GM23338 (cell line): ENCODE data around the gene CRYM. TPM values are rescaled to one million over a fixed set of nuclear protein-coding genes. Genes with fewer than 3 reads are reported as not detected.

Source experiments
- ATAC-seq: fragments of 200-7000 bp; cut with Tn5 transposase; 3 replicates; pipeline ENCODE4 v1.9.1; 2020
- DNase-seq: peaks from one replicate; pipeline ENCODE4 v3.0.0-alpha.2; 2015; ENCODE audit warnings: low spot score
- H2AFZ ChIP-seq: fragments of 200-600 bp; sonication (generic); 2 replicates; pipeline ENCODE4 v1.8.0; 2016; ENCODE audit warnings: antibody characterized with exemption, mild to moderate bottlenecking, moderate library complexity
- H3F3A ChIP-seq: fragments of 200-600 bp; sonication (generic); replicated peaks from 2 replicates; pipeline ENCODE4 v1.8.0; 2017; ENCODE audit warnings: antibody characterized with exemption, mixed run types, low read depth
- H3K27ac ChIP-seq: fragments of 200-600 bp; sonication (generic); 2 replicates; pipeline ENCODE4 v1.6.1; 2016; ENCODE audit warnings: low read depth
- H3K27me3 ChIP-seq: fragments of 200-600 bp; sonication (generic); 2 replicates; pipeline ENCODE4 v1.8.0; 2016; ENCODE audit warnings: mild to moderate bottlenecking, mixed run types, moderate library complexity; ENCODE audit not compliant: insufficient read depth
- H3K36me3 ChIP-seq: fragments of 200-600 bp; sonication (generic); 2 replicates; pipeline ENCODE4 v1.8.0; 2016; ENCODE audit warnings: mild to moderate bottlenecking; ENCODE audit not compliant: insufficient read depth
- H3K4me1 ChIP-seq: fragments of 200-600 bp; sonication (generic); 2 replicates; pipeline ENCODE4 v1.8.0; 2016; ENCODE audit warnings: mild to moderate bottlenecking, moderate library complexity; ENCODE audit not compliant: insufficient read depth
- H3K4me2 ChIP-seq: fragments of 200-600 bp; sonication (generic); 2 replicates; pipeline ENCODE4 v1.7.1; 2017; ENCODE audit warnings: mixed run types
- H3K4me3 ChIP-seq: fragments of 200-600 bp; sonication (generic); 2 replicates; pipeline ENCODE4 v1.6.1; 2016; ENCODE audit warnings: mixed run types
- H3K79me2 ChIP-seq: fragments of 200-600 bp; sonication (generic); replicated peaks from 2 replicates; pipeline ENCODE4 v1.8.0; 2017; ENCODE audit warnings: mild to moderate bottlenecking; ENCODE audit not compliant: insufficient read depth
- H3K9me2 ChIP-seq: fragments of 200-600 bp; sonication (generic); 2 replicates; pipeline ENCODE4 v1.8.0; 2017; ENCODE audit not compliant: insufficient read depth
- H4K20me1 ChIP-seq: fragments of 200-600 bp; sonication (generic); replicated peaks from 2 replicates; pipeline ENCODE4 v1.8.0; 2017; ENCODE audit warnings: mild to moderate bottlenecking; ENCODE audit not compliant: insufficient read depth
- H3K27ac Mint-ChIP-seq: 2 replicates; pipeline ENCODE4 v1.8.0; 2020; ENCODE audit warnings: inconsistent platforms, mild to moderate bottlenecking, moderate library complexity, mixed read lengths
- H3K27me3 Mint-ChIP-seq: 3 replicates; pipeline ENCODE4 v1.8.0; 2022; ENCODE audit warnings: low read depth, mild to moderate bottlenecking, moderate library complexity, mixed read lengths, inconsistent platforms; ENCODE audit not compliant: insufficient read depth, poor library complexity
- H3K36me3 Mint-ChIP-seq: 3 replicates; pipeline ENCODE4 v1.8.0; 2021; ENCODE audit warnings: low read depth, mild to moderate bottlenecking, inconsistent platforms, moderate library complexity, mixed read lengths
- H3K4me1 Mint-ChIP-seq: 3 replicates; pipeline ENCODE4 v1.8.0; 2020; ENCODE audit warnings: mild to moderate bottlenecking, inconsistent platforms, mixed read lengths
- H3K4me3 Mint-ChIP-seq: 3 replicates; pipeline ENCODE4 v1.8.0; 2021; ENCODE audit warnings: moderate library complexity, mild to moderate bottlenecking, inconsistent platforms, mixed read lengths
- H3K9me3 Mint-ChIP-seq: 3 replicates; pipeline ENCODE4 v1.8.0; 2020; ENCODE audit warnings: moderate library complexity, mild to moderate bottlenecking, inconsistent platforms, mixed read lengths
- CREB1 ChIP-seq: fragments of 250-450 bp; sonication (Bioruptor Pico); IDR thresholded peaks from 2 replicates; pipeline ENCODE4 v1.5.0; 2020; ENCODE audit warnings: low read depth, mild to moderate bottlenecking, moderate library complexity
- EZH2 ChIP-seq: fragments of 200-600 bp; sonication (generic); IDR thresholded peaks from one replicate; pipeline ENCODE4 v1.8.0; 2017; ENCODE audit warnings: antibody characterized with exemption, mild to moderate bottlenecking, low read depth; ENCODE audit not compliant: unreplicated experiment
- EZH2phosphoT487 ChIP-seq: fragments of 200-600 bp; sonication (generic); IDR thresholded peaks from one replicate; pipeline ENCODE4 v1.8.1; 2018; ENCODE audit warnings: antibody characterized with exemption; ENCODE audit not compliant: unreplicated experiment
- JUNB ChIP-seq: IDR thresholded peaks from one replicate; pipeline ENCODE4 v1.6.1; 2016; ENCODE audit warnings: antibody characterized with exemption; ENCODE audit not compliant: unreplicated experiment
- NANOG ChIP-seq: IDR thresholded peaks from 2 replicates; pipeline ENCODE4 v1.6.1; 2016; ENCODE audit warnings: antibody characterized with exemption, borderline replicate concordance
- POLR2AphosphoS5 ChIP-seq: IDR thresholded peaks from 2 replicates; pipeline ENCODE4 v1.6.1; 2016; ENCODE audit warnings: antibody characterized with exemption, low read depth
- STAT1 ChIP-seq: IDR thresholded peaks from one replicate; pipeline ENCODE4 v1.6.1; 2016; ENCODE audit warnings: antibody characterized with exemption; ENCODE audit not compliant: unreplicated experiment
- ZNF114 ChIP-seq: fragments of 250-450 bp; sonication (Bioruptor Pico); IDR thresholded peaks from 2 replicates; pipeline ENCODE4 v1.5.0; 2020; ENCODE audit warnings: mild to moderate bottlenecking, moderate library complexity
- ZNF331 ChIP-seq: fragments of 250-450 bp; sonication (Bioruptor Pico); IDR thresholded peaks from 2 replicates; pipeline ENCODE4 v1.5.0; 2020; ENCODE audit warnings: low read depth, mild to moderate bottlenecking, moderate library complexity
- polyA plus RNA-seq: library from polyadenylated mRNA; unstranded; fragments of >200 nt; fragmentation: Nextera tagmentation; extraction: Ambion mirVana; gene quantifications from 2 replicates; pipeline ENCODE4 v1.2.1, GENCODE V29; 2016
- total RNA-seq: library from RNA; depleted of rRNA; stranded (reverse); fragments of >200 nt; shearing (Covaris generic); gene quantifications from 2 replicates; pipeline ENCODE4 v1.2.3, GENCODE V29; 2014
- TF ChIP-seq, protein P1 (sequence below): IDR thresholded peaks from 2 replicates; pipeline ENCODE4 v1.6.1; 2016; ENCODE audit warnings: antibody characterized with exemption
- TF ChIP-seq, protein P2 (sequence below), 2 experiments: fragments of 200-600 bp in 1 of 2; sonication (generic) in 1 of 2; conservative IDR thresholded peaks; 2 replicates each; pipeline versions ENCODE4 v1.5.1 to v1.6.1; 2016 to 2017; ENCODE audit warnings: antibody characterized with exemption in 2 of 2, low read depth in 2 of 2, mild to moderate bottlenecking in 2 of 2, moderate library complexity in 1 of 2
- TF ChIP-seq, protein P3 (sequence below): IDR thresholded peaks from one replicate; pipeline ENCODE4 v1.6.1; 2018; ENCODE audit warnings: antibody characterized with exemption; ENCODE audit not compliant: unreplicated experiment
- TF ChIP-seq, protein P4 (sequence below): fragments of 250-450 bp; sonication (Bioruptor Pico); IDR thresholded peaks from 2 replicates; pipeline ENCODE4 v1.5.0; 2020; ENCODE audit warnings: mild to moderate bottlenecking, moderate library complexity

Gene CRYM
- total and polyA plus RNA-seq, 2 experiments from 2014 or later: 15.2 to 18.0 TPM

DNA sequence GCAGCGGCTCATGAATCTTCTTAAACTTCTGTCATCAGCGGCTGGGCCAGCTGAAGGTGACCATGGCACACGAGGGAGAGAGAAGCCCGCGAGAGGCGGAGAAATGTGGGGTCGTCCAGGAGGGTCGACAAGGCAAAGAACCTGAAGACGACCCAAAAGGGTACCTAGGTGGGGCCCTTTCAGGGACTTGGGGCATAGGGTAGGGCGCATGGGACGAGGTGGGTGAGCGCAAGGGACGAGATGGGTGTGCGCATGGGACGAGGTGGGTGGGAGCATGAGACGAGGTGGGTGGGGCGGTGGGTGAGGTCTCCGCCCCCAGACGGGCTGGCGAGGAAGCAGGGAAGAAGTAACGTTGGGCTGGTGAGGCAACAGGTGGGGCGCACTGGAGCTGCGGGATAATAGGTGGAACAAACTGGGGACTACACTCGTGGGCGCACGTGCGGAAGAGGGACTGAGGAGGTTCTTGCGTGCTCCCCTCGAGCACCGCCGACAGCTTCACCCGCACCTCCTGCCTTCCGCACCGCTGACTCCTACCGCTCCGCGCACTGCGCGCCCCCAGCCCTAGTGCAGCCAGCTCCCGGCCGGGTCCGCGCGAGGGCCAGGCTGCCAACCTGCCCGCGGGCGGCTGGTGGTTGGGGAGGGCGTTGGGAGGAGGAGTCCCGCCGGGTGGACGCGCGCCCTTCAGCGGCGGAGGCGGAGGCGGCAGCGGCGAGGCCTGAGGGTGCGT, 23.2 kb upstream of the CRYM start:
- Histone ChIP-seq H3K36me3 (no peaks in the 10 kb centered on the region), H3K4me3 (peak overlapping the region; percentile 78), H2AFZ (peak overlapping the region; percentile 97), H3K4me2 (peak overlapping the region; percentile 84), H3K27me3 (peaks cover 41% of the 10 kb centered on the region), H3K27ac (no peak overlapping the region), H3K4me1 (peaks cover 12% of the 10 kb centered on the region), H3K79me2 (no peaks in the 10 kb centered on the region), H4K20me1 (0 out of 2 replicates have a peak, but pooled peaks cover 10% of the 10 kb centered on the region), H3F3A (no peaks in the 10 kb centered on the region), H3K9me2 (no peaks in the 10 kb centered on the region)
- peak; percentile 89 for ATAC-seq
- peak; percentile 81 for DNase-seq
- TF ChIP-seq NANOG (no peak), STAT1 (no peak), CREB1 (CRISPR knock-in tag) (no peak), EZH2 (no peak), JUNB (no peak), ZNF114 (CRISPR knock-in tag) (no peak), POLR2AphosphoS5 (peak; percentile 24; the same call in 1 of the 2 replicates), EZH2phosphoT487 (no peak), ZNF331 (CRISPR knock-in tag) (no peak)
- TF ChIP-seq, protein P1, sequence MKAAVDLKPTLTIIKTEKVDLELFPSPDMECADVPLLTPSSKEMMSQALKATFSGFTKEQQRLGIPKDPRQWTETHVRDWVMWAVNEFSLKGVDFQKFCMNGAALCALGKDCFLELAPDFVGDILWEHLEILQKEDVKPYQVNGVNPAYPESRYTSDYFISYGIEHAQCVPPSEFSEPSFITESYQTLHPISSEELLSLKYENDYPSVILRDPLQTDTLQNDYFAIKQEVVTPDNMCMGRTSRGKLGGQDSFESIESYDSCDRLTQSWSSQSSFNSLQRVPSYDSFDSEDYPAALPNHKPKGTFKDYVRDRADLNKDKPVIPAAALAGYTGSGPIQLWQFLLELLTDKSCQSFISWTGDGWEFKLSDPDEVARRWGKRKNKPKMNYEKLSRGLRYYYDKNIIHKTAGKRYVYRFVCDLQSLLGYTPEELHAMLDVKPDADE: no peak
- TF ChIP-seq, protein P2, sequence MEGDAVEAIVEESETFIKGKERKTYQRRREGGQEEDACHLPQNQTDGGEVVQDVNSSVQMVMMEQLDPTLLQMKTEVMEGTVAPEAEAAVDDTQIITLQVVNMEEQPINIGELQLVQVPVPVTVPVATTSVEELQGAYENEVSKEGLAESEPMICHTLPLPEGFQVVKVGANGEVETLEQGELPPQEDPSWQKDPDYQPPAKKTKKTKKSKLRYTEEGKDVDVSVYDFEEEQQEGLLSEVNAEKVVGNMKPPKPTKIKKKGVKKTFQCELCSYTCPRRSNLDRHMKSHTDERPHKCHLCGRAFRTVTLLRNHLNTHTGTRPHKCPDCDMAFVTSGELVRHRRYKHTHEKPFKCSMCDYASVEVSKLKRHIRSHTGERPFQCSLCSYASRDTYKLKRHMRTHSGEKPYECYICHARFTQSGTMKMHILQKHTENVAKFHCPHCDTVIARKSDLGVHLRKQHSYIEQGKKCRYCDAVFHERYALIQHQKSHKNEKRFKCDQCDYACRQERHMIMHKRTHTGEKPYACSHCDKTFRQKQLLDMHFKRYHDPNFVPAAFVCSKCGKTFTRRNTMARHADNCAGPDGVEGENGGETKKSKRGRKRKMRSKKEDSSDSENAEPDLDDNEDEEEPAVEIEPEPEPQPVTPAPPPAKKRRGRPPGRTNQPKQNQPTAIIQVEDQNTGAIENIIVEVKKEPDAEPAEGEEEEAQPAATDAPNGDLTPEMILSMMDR (conservative IDR thresholded peaks at IDR 0.05; ENCODE audit: low read depth in 2 of 2): peak in 1 of 2 experiments; percentile 28; a peak in 2 of 4 replicates
- TF ChIP-seq, protein P3, sequence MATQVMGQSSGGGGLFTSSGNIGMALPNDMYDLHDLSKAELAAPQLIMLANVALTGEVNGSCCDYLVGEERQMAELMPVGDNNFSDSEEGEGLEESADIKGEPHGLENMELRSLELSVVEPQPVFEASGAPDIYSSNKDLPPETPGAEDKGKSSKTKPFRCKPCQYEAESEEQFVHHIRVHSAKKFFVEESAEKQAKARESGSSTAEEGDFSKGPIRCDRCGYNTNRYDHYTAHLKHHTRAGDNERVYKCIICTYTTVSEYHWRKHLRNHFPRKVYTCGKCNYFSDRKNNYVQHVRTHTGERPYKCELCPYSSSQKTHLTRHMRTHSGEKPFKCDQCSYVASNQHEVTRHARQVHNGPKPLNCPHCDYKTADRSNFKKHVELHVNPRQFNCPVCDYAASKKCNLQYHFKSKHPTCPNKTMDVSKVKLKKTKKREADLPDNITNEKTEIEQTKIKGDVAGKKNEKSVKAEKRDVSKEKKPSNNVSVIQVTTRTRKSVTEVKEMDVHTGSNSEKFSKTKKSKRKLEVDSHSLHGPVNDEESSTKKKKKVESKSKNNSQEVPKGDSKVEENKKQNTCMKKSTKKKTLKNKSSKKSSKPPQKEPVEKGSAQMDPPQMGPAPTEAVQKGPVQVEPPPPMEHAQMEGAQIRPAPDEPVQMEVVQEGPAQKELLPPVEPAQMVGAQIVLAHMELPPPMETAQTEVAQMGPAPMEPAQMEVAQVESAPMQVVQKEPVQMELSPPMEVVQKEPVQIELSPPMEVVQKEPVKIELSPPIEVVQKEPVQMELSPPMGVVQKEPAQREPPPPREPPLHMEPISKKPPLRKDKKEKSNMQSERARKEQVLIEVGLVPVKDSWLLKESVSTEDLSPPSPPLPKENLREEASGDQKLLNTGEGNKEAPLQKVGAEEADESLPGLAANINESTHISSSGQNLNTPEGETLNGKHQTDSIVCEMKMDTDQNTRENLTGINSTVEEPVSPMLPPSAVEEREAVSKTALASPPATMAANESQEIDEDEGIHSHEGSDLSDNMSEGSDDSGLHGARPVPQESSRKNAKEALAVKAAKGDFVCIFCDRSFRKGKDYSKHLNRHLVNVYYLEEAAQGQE: no peak
- TF ChIP-seq, protein P4, sequence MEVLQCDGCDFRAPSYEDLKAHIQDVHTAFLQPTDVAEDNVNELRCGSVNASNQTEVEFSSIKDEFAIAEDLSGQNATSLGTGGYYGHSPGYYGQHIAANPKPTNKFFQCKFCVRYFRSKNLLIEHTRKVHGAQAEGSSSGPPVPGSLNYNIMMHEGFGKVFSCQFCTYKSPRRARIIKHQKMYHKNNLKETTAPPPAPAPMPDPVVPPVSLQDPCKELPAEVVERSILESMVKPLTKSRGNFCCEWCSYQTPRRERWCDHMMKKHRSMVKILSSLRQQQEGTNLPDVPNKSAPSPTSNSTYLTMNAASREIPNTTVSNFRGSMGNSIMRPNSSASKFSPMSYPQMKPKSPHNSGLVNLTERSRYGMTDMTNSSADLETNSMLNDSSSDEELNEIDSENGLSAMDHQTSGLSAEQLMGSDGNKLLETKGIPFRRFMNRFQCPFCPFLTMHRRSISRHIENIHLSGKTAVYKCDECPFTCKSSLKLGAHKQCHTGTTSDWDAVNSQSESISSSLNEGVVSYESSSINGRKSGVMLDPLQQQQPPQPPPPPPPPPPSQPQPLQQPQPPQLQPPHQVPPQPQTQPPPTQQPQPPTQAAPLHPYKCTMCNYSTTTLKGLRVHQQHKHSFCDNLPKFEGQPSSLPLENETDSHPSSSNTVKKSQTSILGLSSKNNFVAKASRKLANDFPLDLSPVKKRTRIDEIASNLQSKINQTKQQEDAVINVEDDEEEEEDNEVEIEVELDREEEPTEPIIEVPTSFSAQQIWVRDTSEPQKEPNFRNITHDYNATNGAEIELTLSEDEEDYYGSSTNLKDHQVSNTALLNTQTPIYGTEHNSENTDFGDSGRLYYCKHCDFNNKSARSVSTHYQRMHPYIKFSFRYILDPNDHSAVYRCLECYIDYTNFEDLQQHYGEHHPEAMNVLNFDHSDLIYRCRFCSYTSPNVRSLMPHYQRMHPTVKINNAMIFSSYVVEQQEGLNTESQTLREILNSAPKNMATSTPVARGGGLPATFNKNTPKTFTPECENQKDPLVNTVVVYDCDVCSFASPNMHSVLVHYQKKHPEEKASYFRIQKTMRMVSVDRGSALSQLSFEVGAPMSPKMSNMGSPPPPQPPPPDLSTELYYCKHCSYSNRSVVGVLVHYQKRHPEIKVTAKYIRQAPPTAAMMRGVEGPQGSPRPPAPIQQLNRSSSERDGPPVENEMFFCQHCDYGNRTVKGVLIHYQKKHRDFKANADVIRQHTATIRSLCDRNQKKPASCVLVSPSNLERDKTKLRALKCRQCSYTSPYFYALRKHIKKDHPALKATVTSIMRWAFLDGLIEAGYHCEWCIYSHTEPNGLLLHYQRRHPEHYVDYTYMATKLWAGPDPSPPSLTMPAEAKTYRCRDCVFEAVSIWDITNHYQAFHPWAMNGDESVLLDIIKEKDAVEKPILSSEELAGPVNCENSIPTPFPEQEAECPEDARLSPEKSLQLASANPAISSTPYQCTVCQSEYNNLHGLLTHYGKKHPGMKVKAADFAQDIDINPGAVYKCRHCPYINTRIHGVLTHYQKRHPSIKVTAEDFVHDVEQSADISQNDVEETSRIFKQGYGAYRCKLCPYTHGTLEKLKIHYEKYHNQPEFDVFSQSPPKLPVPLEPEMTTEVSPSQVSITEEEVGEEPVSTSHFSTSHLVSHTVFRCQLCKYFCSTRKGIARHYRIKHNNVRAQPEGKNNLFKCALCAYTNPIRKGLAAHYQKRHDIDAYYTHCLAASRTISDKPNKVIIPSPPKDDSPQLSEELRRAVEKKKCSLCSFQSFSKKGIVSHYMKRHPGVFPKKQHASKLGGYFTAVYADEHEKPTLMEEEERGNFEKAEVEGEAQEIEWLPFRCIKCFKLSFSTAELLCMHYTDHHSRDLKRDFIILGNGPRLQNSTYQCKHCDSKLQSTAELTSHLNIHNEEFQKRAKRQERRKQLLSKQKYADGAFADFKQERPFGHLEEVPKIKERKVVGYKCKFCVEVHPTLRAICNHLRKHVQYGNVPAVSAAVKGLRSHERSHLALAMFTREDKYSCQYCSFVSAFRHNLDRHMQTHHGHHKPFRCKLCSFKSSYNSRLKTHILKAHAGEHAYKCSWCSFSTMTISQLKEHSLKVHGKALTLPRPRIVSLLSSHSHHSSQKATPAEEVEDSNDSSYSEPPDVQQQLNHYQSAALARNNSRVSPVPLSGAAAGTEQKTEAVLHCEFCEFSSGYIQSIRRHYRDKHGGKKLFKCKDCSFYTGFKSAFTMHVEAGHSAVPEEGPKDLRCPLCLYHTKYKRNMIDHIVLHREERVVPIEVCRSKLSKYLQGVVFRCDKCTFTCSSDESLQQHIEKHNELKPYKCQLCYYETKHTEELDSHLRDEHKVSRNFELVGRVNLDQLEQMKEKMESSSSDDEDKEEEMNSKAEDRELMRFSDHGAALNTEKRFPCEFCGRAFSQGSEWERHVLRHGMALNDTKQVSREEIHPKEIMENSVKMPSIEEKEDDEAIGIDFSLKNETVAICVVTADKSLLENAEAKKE: no peak
- no peak overlapping the region for H3K27ac Mint-ChIP-seq
- no peaks in the 10 kb centered on the region; the same call in 2 of the 3 replicates for H3K9me3 Mint-ChIP-seq
- peaks cover 48% of the 10 kb centered on the region for H3K27me3 Mint-ChIP-seq
- H3K4me1 Mint-ChIP-seq: peaks cover 20% of the 10 kb centered on the region
- H3K4me3 Mint-ChIP-seq: peak overlapping the region; percentile 89
- no peaks in the 10 kb centered on the region for H3K36me3 Mint-ChIP-seq
